8988T (cell line): ENCODE data around the gene DEAF1.

Experiments
- DNase-seq: peaks from one replicate; pipeline ENCODE4 v3.0.0; 2011

DEAF1 gene

DNA sequence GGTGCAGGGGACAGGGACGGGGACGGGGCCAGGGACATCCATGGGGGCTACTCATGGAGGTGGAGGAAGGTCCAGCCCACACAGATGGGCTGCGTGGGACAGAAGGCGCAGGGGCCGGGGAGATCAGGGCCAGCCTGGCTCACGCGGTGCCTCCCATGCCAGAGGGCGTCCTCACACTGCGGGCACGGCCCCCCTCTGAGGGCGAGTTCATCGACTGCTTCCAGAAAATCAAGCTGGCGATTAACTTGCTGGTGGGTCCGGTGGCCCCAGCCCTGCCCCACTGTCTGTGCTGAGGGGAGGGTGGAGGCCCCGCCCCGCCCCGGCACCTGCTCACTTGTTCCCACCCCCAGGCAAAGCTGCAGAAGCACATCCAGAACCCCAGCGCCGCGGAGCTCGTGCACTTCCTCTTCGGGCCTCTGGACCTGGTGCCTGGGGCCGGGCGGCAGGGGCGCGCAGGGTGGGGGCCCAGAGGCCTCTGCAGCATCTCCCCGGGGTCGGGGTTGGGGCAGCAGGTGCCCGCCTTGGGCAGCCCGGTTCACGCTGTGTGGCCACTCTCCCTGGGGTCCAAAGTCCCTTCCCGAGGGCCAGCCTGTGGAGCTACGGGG, 26.8 kb upstream of the DEAF1 start:
- DNase-seq, result peak; percentile 69

DNA sequence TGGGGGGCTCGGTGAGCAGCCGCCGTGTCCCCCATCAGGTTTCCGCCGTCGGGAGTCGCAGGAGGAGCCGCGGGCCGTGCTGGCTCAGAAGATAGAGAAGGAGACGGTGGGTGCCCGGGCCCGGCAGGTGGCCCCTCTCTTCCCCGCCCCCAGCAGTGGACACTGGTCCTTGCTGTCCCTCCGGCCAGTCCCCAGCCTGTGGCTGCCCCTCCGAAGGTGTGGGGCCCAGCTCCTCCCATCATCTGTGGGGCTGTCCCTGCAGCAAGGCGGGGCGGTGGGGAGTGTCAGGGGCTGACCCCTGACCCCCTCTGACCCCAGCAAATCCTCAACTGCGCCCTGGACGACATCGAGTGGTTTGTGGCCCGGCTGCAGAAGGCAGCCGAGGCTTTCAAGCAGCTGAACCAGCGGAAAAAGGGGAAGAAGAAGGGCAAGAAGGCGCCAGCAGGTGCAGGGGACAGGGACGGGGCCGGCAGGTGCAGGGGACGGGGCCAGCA, 26.3 kb upstream of the DEAF1 start:
- peak; percentile 25 for DNase-seq

- peak; percentile 79 for DNase-seq
Measured at GRCh38 chr11:720642-721246, 25.7 kb upstream of the DEAF1 start.

DNA sequence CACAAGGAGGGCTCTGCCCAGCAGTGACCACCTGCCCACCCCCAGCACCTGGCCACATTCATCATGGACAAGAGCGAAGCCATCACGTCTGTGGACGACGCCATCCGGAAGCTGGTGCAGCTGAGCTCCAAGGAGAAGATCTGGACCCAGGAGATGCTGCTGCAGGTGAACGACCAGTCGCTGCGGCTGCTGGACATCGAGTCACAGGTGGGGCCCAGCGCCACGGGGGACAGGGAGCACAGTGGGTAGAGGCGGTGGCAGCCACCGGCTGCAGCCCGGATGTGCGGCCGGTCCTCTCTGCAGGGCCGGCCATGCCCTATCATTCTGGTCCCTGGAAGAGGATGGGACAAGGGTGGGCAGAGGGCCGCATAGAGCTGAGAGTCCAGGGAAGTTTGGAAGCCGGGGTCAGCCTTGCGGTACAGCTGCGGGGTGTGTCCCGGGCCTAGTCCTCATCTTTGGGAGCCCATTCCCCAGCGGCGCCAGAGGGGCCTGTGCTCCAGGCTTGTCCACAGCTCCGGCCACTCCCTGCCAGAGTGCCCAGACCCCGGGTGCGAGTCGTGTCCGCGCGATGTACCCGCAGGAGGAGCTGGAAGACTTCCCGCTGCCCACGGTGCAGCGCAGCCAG, 25.1 kb upstream of the DEAF1 start:
- DNase-seq, result no peak

DNA sequence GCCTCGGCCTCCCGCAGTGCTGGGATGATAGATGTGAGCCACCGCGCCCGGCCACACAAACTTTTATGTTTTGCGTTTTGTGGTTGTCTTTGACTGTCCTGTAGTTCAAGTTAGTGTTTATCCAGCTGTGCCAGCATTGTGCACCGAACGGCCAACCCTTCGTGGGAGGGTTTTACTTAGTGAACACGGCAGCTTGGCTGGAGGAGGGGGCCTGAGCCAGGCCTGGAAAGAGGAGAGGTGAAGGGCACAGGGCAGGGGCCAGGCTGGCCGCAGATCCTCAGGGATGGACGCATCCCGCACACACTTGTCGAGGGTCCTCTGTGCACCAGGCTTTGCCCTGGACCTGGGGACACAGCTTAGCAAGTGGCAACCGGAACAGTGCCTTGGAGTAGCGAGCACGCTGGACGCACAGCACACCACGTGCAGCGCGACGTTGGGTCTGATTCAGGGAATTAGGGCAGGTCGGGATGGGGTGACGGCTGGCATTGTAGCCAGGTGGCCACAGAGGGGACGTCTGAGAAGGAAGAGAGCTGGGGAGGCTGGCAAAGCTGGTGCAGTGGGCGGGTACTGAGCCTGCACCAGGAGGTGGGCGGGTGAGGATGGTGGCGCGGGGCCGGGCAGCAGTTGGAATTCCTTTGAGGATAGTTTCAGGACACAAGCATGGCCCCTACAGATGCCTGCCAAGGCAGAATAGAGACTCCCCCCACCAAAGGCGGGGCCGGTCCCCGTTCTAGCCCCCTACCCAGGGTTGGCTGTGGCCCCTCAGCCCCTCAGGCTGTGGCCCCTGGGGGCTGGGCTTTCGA, 24.4 kb upstream of the DEAF1 start:
- DNase-seq, result no peak

DNA sequence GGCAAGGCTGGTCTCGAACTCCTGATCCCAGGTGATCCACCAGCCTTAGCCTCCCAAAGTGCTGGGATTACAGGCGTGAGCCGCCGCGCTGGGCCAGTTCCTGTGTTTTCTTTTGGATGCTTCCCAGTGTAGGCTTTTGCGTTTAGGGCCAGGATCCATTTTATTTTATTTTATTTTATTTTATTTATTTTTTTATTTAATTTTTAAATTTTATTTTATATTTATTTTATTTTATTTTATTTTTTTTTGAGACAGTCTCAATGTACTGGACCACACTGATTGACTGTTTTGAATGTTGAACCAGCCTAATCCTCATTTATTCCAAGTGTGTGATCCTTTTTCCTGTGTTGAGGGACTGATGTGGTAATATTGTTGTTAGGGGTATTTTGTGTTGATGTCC, 19.4 kb upstream of the DEAF1 start:
- no peak for DNase-seq

DNA sequence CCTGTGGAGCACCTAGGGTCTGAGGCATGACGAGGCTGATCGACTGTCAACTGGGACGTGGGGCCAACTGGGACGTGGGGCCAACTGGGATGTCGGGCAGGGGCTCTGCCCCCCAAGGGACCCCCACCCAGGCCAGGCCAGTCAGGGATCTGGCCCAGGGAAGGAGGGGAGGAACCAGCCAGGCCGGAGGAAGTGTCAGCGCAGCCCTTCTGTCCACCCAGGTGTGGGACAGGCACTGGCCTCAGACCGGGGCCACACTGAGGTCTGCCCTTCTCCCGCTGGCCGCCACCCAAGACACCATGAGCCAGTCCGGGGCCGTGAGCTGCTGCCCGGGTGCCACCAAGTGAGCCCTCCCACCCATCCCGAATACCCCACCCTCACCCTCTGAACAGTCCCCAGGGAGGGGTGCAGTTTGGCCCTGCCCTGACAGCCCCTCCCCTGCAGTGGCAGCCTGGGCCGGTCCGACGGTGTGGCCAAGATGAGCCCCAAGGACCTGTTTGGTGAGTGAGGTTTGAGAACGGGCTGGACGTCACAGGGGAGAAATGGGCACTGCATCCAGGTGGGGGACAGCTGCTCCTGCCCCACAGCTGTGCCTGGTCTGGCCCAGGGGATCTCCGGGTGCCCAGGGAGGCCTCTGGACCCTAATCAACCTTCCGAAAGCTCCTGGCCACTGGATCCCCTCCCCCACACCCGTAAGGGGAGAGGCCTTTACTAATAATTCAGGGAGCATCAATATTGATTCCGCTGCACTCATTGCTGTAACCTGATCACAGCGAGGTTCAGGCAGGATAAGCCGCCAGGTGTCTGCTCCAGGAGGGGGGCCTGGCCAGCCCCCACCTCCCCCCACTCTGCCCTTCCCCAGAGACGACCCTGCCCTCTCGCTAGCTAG, 14.3 kb upstream of the DEAF1 start:
- DNase-seq, result no peak

DNA sequence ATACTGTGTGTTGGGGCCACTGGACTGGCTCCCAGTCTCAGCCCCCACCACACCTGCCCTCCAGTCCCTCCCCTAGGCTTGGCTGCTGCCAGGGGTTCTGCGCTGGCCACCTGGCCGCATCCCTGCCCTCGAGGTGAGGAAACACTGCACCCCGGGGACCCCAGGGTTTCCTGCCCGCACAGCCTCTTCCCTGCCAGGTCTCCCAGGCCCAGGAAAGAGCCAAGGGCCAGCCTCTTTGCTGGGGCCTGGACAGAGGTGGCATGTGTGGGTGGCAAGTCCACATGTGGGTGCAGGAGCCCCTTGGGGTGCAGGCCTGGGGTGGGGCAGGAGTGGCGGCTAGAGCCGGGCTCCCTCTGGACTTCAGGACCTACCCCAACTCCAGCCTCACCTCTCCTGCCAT, 13.5 kb upstream of the DEAF1 start:
- DNase-seq, result peak; percentile 34

DNA sequence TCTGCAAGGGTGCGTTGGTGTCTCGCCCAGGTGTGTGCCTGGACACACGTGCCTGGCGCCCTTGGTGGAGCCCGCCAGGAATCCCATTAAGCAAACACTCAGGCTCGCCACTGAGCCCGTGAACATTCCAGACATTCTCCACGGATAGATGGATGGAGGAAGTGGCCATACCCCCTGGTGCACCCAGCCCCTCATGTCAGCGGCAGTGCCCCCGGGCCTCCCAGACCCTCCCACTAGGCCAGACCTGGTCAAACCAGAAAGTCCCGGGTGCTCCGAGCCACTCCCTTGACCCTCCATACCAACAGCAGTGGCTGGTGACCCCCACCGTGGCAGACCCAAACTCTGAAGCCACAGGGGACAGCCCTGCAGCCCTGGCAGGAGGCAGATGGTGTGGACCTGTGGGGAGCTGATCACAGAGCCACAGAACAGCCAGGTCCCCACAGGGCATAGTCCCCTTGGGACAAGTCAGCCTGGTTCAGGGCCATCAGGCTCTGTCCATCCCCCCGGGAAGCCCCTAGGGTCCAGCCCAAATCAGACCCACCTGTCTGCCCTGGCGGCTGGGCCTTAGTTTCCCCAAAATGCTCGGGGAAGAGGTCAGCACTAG, 12.9 kb upstream of the DEAF1 start:
- peak; percentile 69 for DNase-seq

DNA sequence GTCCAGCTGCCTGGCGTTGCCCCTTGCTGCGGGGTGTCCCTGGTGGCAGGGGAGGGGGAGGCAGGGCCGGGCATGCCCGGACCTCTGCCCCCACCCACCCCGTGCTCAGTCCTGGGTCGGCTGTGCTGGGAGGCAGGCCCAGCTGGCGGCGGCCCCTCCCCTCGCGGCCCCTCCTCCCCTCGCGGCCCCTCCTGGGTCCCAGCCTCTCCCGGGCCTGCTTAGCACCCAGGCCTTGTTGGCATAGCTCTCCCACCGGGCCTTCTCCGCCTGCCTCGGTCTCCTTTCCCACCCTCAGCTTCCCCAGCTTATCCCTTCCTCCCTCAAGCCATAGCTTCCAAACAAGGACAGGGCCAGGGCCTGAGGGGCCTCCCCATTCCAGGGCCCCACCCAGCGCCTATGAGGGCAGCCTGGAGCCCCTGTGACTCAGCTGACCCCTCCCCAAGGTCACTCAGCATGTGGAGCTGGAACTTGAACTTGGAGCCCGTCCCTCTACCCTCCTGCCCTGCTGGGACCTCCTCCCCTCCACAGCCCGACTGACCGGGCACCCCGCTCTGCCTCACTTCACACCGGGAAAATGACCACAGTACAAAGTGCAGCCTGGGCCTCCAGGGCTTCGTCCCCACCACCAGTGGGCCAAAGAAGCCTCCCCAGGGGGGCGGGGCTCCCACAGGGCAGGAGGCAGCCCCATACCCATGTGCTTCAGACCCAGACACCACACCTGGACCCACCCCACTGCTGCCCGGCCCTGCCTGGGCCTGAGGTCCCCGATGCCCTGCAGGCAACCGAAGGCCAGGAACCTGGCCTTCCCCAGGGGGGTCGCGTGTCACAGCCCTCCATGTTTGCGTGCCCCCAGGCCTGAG, 12.2 kb upstream of the DEAF1 start:
- DNase-seq, result peak; percentile 90

- no peak for DNase-seq
Measured at GRCh38 chr11:706439-706956, 11.5 kb upstream of the DEAF1 start.

- no peak for DNase-seq
Measured at GRCh38 chr11:705646-706438, 10.8 kb upstream of the DEAF1 start, which contains the start of gene EPS8L2. EPS8L2 (plus strand) TSS chr11:706231; CDS start chr11:709408, 3,177 bp downstream.

DNA sequence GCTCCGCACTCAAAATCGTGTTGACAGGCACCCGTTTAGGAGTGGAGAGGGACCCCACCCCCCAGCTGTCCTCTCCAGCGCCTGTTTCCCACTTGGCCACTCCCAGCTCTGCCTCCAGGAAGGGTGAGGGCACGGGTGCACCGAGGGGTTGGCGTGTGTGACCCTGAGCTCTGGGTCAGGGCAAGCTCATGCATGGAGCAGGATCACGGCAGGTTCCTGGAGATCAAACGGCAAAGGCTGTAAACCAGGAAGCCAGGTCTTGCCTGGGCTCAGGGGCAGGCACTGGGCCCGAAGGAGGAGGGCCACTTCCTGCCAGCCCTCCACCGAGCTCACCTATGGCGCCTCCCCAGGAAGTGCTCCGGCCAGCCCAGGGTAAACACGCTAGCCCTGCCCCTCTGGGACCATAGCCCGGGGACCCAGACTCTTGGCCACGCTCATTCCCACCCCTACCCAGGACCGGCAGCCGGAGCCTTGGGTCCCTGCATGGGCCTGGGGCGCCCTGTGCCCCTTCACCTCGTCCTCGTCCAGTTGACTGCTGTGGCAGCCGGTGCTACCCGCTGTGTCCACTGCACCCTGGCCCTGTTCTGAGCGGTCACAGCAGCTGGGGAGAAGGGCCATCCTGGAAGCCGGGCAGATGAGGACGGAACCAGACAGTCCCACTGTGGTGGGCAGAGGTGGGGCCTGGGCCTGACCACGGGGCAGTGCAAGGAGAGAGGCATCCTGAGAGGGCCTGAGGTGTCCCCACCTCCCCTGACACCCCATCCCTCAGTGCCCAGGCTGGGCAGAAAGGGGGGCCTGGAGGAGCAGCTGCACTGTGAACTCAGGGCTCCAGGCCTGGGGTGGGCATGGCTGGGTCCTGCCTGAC, 10.0 kb upstream of the DEAF1 start:
- no peak for DNase-seq

- no peak for DNase-seq
Measured at GRCh38 chr11:704228-704674, 9.2 kb upstream of the DEAF1 start.

GRCh38 chr11:703506-703905, 8.5 kb upstream of the DEAF1 start:
- DNase-seq, result no peak

- no peak for DNase-seq
Measured at GRCh38 chr11:702462-703461, 7.7 kb upstream of the DEAF1 start.

GRCh38 chr11:701741-702461, 6.9 kb upstream of the DEAF1 start:
- no peak for DNase-seq
